Fibroblast of lung (primary cell): ENCODE results near the gene FAM153A. TPM values are rescaled to one million over a fixed set of nuclear protein-coding genes. Genes with fewer than 3 reads are reported as not detected.
"Not testable (repeated sequence)": the region's sequence is repeated elsewhere in the genome, so short reads cannot be mapped to it uniquely, and the experiment has no call there.

Source experiments
- DNase-seq, 2 donors: peaks; one replicate each; pipeline versions ENCODE4 v3.0.0 to v3.0.0-alpha.2; 2010; ENCODE audit warnings: low read depth in 2 of 2
- H2AFZ ChIP-seq: 2 replicates; pipeline ENCODE4 v1.5.1; 2012; ENCODE audit warnings: low read length, control low read depth, inconsistent platforms
- H3K27ac ChIP-seq: 2 replicates; pipeline ENCODE4 v1.5.1; 2011; ENCODE audit warnings: low read length, control low read depth; ENCODE audit not compliant: insufficient read depth
- H3K27me3 ChIP-seq: 2 replicates; pipeline ENCODE4 v1.5.1; 2011; ENCODE audit warnings: mild to moderate bottlenecking, low read length; ENCODE audit not compliant: control insufficient read depth, insufficient read depth
- H3K36me3 ChIP-seq: 2 replicates; pipeline ENCODE4 v1.5.1; 2011; ENCODE audit warnings: low read length; ENCODE audit not compliant: control insufficient read depth, insufficient read depth
- H3K4me1 ChIP-seq: 2 replicates; pipeline ENCODE4 v1.5.1; 2011; ENCODE audit warnings: low read length; ENCODE audit not compliant: control insufficient read depth, insufficient read depth; ENCODE audit errors: extremely low read depth
- H3K4me2 ChIP-seq: 2 replicates; pipeline ENCODE4 v1.5.1; 2011; ENCODE audit warnings: low read length, control low read depth; ENCODE audit not compliant: insufficient read depth; ENCODE audit errors: extremely low read depth
- H3K4me3 ChIP-seq, 4 experiments: fragments of 200-600 bp in 1 of 4; sonication (generic) in 1 of 4; replicated peaks in 1 of 4; 2 replicates each; pipeline ENCODE4 v1.5.1; 2011 to 2016; ENCODE audit warnings: low read length in 4 of 4, low read depth in 3 of 4, mild to moderate bottlenecking in 3 of 4, control low read depth in 2 of 4, inconsistent platforms in 1 of 4, mixed read lengths in 1 of 4; ENCODE audit not compliant: insufficient read depth in 1 of 4; ENCODE audit errors: control extremely low read depth in 1 of 4
- H3K79me2 ChIP-seq: 2 replicates; pipeline ENCODE4 v1.5.1; 2012; ENCODE audit warnings: mild to moderate bottlenecking, low read length, inconsistent platforms; ENCODE audit not compliant: control insufficient read depth, insufficient read depth
- H3K9ac ChIP-seq: 2 replicates; pipeline ENCODE4 v1.5.1; 2011; ENCODE audit warnings: mild to moderate bottlenecking, low read length, control low read depth; ENCODE audit not compliant: insufficient read depth
- H3K9me3 ChIP-seq: 2 replicates; pipeline ENCODE4 v1.5.1; 2012; ENCODE audit warnings: low read depth, low read length; ENCODE audit not compliant: control insufficient read depth, insufficient read depth
- H4K20me1 ChIP-seq: 2 replicates; pipeline ENCODE4 v1.5.1; 2011; ENCODE audit warnings: low read length; ENCODE audit not compliant: control insufficient read depth, insufficient read depth; ENCODE audit errors: extremely low read depth
- polyA plus RNA-seq, 2 donors: library from polyadenylated mRNA; depleted of rRNA in 1 of 2; stranded (reverse) in 1 of 2; unstranded in 1 of 2; fragments of >200 nt; gene quantifications; 2 replicates each; pipeline ENCODE4 v1.2.1, GENCODE V29; 2011 to 2012; ENCODE audit warnings: missing spikeins in 1 of 2
- total RNA-seq: library from RNA; depleted of rRNA; stranded (reverse); fragments of >200 nt; gene quantifications from 2 replicates; pipeline ENCODE4 v1.2.1, GENCODE V29; 2014

The FAM153A gene
- total and polyA plus RNA-seq, 2 donors (not counting 1 experiment from before 2014, with no cell fraction given) = not detected

DNA sequence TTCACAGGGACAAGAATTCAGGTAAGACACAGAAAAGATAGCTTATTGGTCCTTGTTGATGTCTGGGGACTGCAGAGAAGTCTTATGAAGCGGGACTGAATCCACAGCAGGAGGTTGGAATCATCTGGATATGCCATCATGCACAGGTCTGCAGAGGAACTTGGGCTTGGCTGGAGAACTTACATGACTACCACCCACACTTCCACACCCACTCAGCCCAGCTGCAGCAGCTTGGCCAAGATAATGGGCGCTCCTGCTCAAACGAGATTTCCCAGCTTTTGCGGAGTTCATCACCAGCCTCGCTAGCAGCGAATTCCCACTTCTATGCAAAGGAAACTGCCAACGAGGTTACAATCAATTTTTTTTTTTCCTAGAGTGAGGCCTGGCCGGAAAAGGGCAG lies 21.7 kb downstream of the FAM153A start:
- not testable (repeated sequence) for H3K36me3 ChIP-seq, H3K4me2 ChIP-seq, H2AFZ ChIP-seq, H3K27ac ChIP-seq, H3K4me1 ChIP-seq, H3K4me3 ChIP-seq, H3K9me3 ChIP-seq, H4K20me1 ChIP-seq, DNase-seq, H3K9ac ChIP-seq, H3K27me3 ChIP-seq, H3K79me2 ChIP-seq

DNA sequence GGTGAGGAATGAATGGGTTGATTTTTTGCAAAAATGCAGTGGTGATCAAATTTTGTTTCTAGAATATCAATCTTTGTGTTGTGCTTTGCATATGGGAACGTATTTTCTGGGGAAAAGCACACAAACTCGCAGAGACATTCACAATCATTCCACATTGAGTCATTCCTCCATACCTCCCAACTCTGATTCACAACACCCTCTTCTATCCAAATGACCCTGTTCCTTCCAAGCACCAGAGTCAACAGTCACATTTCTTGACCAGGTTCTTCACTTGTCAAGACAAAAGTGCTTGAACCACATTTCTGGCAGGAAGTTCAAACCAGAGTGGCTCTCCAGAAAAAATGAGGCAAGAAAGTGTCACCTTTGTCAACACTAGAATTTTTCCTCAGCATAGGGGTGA lies 35.3 kb downstream of the FAM153A start:
- not testable (repeated sequence) for H3K4me2 ChIP-seq, H3K27me3 ChIP-seq, H2AFZ ChIP-seq, H3K4me1 ChIP-seq, H4K20me1 ChIP-seq, H3K4me3 ChIP-seq, H3K27ac ChIP-seq, H3K36me3 ChIP-seq, H3K79me2 ChIP-seq, H3K9me3 ChIP-seq, H3K9ac ChIP-seq, DNase-seq

DNA sequence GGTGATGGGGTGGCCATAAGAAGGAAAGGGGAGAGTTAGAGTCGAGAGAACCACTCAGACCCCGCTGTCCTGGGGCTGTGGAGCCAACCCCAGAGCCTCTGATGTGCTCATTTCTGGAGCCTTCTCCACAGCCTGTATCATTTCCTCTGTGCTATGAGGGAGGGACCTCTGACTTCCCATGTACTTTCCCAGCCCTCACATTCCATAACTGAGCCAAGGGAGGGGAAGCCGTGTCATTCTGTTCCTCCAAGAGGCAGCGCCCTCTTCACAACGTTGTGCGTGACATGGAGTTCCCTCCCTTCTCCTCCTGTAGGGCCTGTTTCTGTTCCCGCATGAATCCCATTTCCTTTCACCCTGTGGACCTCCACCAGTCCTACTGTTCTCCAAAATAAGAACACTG lies 57.8 kb downstream of the FAM153A start:
- not testable (repeated sequence) for H3K9ac ChIP-seq, H3K9me3 ChIP-seq, H2AFZ ChIP-seq, H4K20me1 ChIP-seq, H3K36me3 ChIP-seq, DNase-seq, H3K27me3 ChIP-seq, H3K79me2 ChIP-seq, H3K4me1 ChIP-seq, H3K27ac ChIP-seq, H3K4me2 ChIP-seq, H3K4me3 ChIP-seq

DNA sequence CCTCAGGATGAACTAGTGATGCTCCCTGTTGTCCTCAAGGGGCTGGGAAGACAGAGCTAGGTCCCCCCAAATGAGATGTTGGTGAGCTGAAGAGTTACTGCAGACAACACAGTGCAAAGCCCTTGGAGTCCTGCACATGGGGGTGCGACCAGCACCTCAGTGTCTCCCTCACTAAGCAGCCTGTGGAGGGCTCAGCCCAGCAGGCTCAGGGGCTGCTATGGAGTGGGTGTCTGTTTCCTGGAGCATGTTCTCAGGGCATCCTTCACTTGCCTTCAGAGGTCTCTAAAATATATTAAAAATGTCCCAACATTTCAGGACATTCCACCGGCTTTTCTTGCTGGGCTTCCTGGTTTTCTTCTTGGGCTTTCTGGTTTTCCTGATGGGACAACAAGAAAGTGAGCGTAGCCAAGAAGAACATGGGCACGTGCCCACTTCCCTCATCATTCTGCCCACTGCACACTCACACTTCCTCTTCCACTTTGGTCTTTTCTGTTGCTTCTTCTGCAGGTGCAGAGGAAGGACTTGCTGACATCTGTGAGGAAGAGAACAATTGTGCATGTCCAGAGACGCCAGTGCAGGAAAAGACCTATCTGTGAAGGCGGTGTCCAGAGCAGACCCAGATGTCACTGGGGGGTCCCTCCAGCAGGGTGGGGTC lies 58.7 kb downstream of the FAM153A start:
- not testable (repeated sequence) for H3K4me2 ChIP-seq, H4K20me1 ChIP-seq, H3K27me3 ChIP-seq, H3K9me3 ChIP-seq, DNase-seq, H3K79me2 ChIP-seq, H3K4me3 ChIP-seq, H3K4me1 ChIP-seq, H3K36me3 ChIP-seq, H3K9ac ChIP-seq, H2AFZ ChIP-seq, H3K27ac ChIP-seq

DNA sequence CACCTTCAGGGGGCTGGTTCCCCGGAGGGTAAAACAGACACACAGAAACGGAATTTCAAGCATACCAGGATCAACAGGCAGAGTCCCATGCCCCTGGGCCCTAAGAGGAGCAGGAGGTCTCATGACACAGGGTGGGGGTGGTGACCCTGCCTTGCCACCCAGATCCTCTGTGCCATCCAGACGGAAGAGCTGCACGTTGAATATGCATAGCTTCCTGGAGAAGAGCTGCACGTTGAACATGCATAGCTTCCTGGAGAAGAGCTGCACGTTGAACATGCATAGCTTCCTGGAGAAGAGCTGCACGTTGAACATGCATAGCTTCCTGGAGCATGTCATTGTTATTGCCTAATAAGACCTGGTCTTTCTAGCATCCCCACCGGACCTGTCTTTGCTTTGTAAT lies 59.9 kb downstream of the FAM153A start:
- H3K36me3 ChIP-seq, DNase-seq, H4K20me1 ChIP-seq, H3K27ac ChIP-seq, H3K4me2 ChIP-seq, H3K4me1 ChIP-seq, H3K79me2 ChIP-seq, H3K27me3 ChIP-seq, H3K9me3 ChIP-seq, H2AFZ ChIP-seq, H3K9ac ChIP-seq, H3K4me3 ChIP-seq: not testable (repeated sequence)

DNA sequence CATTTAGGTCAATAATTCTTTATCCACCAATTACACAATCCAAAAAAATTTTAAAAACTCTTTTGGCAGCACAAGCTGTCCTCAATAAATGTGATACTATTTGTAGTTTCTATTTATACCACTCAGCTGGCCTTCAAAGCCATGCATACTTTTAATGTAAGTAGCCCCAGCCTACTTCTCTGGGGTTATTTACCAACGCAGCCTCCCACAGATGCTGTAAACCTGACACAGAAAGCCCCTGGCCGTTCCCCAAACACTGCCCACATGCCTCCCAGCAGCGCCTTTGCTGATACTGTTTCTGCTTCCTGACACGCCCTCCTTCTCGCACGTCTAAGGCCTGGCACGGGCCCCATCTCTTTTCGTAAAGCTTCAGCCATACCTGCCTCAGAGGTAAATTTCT lies 62.7 kb downstream of the FAM153A start:
- not testable (repeated sequence) for H3K9ac ChIP-seq, H3K4me3 ChIP-seq, H3K4me2 ChIP-seq, DNase-seq, H3K36me3 ChIP-seq, H3K9me3 ChIP-seq, H4K20me1 ChIP-seq, H2AFZ ChIP-seq, H3K4me1 ChIP-seq, H3K27ac ChIP-seq, H3K27me3 ChIP-seq, H3K79me2 ChIP-seq

DNA sequence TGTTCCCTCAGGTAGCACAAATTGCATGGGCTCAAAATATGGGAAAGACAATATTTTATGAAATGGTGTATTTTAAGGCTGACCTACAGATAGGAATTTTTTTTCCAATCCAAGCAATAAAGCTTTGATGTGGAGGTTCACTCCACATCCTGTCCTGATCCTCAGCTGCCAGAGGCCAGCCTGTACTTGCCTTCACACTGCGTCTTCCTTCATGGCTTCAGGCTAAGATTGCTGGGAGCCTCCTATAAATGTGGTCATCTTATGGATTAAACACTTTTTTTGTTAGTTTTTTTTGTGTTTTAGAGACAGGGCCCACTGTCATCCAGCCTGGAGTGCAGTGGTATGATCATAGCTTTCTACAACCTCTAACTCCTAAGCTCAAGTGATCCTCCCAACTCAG lies 67.3 kb downstream of the FAM153A start:
- not testable (repeated sequence) for H3K9me3 ChIP-seq, H3K9ac ChIP-seq, H2AFZ ChIP-seq, DNase-seq, H3K4me1 ChIP-seq, H3K27ac ChIP-seq, H3K4me2 ChIP-seq, H3K79me2 ChIP-seq, H3K27me3 ChIP-seq, H3K36me3 ChIP-seq, H4K20me1 ChIP-seq, H3K4me3 ChIP-seq
